Raji (cell line): Measurements from ENCODE around the gene EEIG1.

Source experiments
- POLR2A ChIP-seq: IDR thresholded peaks from 2 replicates; pipeline ENCODE4 v1.6.1; 2011; ENCODE audit warnings: low read depth, low read length, control low read depth; ENCODE audit not compliant: insufficient read depth

EEIG1 gene

GRCh38 chr9:127982912-127983311 is 2.1 kb upstream of the EEIG1 start:
- no peak; the same call in 1 of the 2 replicates for TF ChIP-seq POLR2A

GRCh38 chr9:127981559-127982121 is 851 bp upstream of the EEIG1 start:
- no peak for TF ChIP-seq POLR2A

- peak; percentile 67; the same call in 1 of the 2 replicates for TF ChIP-seq POLR2A
Measured at GRCh38 chr9:127980060-127980705, 606 bp downstream of the EEIG1 start.

- TF ChIP-seq POLR2A, result peak; percentile 63; the same call in 1 of the 2 replicates
Measured at GRCh38 chr9:127979333-127980059, 1.3 kb downstream of the EEIG1 start.

GRCh38 chr9:127979015-127979332 is 1.8 kb downstream of the EEIG1 start:
- TF ChIP-seq POLR2A, result no peak

- no peak for TF ChIP-seq POLR2A
Measured at GRCh38 chr9:127977884-127978647, 2.7 kb downstream of the EEIG1 start.

GRCh38 chr9:127977009-127977883 is 3.5 kb downstream of the EEIG1 start:
- TF ChIP-seq POLR2A, result no peak

GRCh38 chr9:127976498-127976897 is 4.3 kb downstream of the EEIG1 start:
- TF ChIP-seq POLR2A, result no peak

GRCh38 chr9:127975376-127976315 is 5.1 kb downstream of the EEIG1 start:
- no peak for TF ChIP-seq POLR2A

GRCh38 chr9:127974769-127975261 is 6.0 kb downstream of the EEIG1 start:
- no peak for TF ChIP-seq POLR2A

- no peak for TF ChIP-seq POLR2A
Measured at GRCh38 chr9:127974001-127974768, 6.6 kb downstream of the EEIG1 start.

GRCh38 chr9:127973169-127974000 is 7.4 kb downstream of the EEIG1 start:
- no peak for TF ChIP-seq POLR2A

GRCh38 chr9:127972236-127972871 is 8.4 kb downstream of the EEIG1 start:
- no peak for TF ChIP-seq POLR2A
